GM18520 (cell line): ENCODE data around the gene FAM32A.

Experiments
- ATAC-seq: cut with Tn5 transposase; IDR thresholded peaks from one replicate; pipeline ENCODE4 v1.9.1; 2021; ENCODE audit not compliant: unreplicated experiment

FAM32A gene

GRCh38 chr19:16185123-16185767 lies at the start of gene FAM32A:
Gene FAM32A, plus strand, starts transcription at chr19:16185410. Its CDS starts 33 bp downstream, at chr19:16185443.
- peak; percentile 93 for ATAC-seq

- ATAC-seq, result no peak
Observed at GRCh38 chr19:16135430-16136127, 49.6 kb upstream of the FAM32A start.

- ATAC-seq, result no peak
Observed at GRCh38 chr19:16136185-16136999, 48.8 kb upstream of the FAM32A start.

- no peak for ATAC-seq
Observed at GRCh38 chr19:16139752-16140151, 45.5 kb upstream of the FAM32A start.

GRCh38 chr19:16141043-16141442 lies 44.2 kb upstream of the FAM32A start:
- peak; percentile 36 for ATAC-seq

GRCh38 chr19:16142032-16142580 lies 43.1 kb upstream of the FAM32A start:
- ATAC-seq, result no peak

- ATAC-seq, result peak; percentile 67
Observed at GRCh38 chr19:16143399-16144215, 41.6 kb upstream of the FAM32A start, which contains the start of gene HSH2D. Gene HSH2D, plus strand, starts transcription at chr19:16143685. Its CDS starts 5,066 bp downstream, at chr19:16148751.

- no peak for ATAC-seq
Observed at GRCh38 chr19:16144216-16144581, 41.0 kb upstream of the FAM32A start.

GRCh38 chr19:16146112-16146511 lies 39.1 kb upstream of the FAM32A start:
- no peak for ATAC-seq

GRCh38 chr19:16148443-16149229 lies 36.6 kb upstream of the FAM32A start:
- no peak for ATAC-seq

- no peak for ATAC-seq
Observed at GRCh38 chr19:16153582-16154336, 31.5 kb upstream of the FAM32A start.

GRCh38 chr19:16154557-16154956 lies 30.7 kb upstream of the FAM32A start:
- no peak for ATAC-seq

GRCh38 chr19:16155128-16155527 lies 30.1 kb upstream of the FAM32A start:
- no peak for ATAC-seq

- no peak for ATAC-seq
Observed at GRCh38 chr19:16156904-16157303, 28.3 kb upstream of the FAM32A start.

GRCh38 chr19:16157601-16158000 lies 27.6 kb upstream of the FAM32A start:
- ATAC-seq, result no peak

GRCh38 chr19:16159655-16160054 lies 25.6 kb upstream of the FAM32A start:
- ATAC-seq, result no peak

- no peak for ATAC-seq
Observed at GRCh38 chr19:16160445-16160942, 24.7 kb upstream of the FAM32A start.

- ATAC-seq, result no peak
Observed at GRCh38 chr19:16160943-16161560, 24.2 kb upstream of the FAM32A start.
